Calu3 (cell line): ENCODE data around the gene GPR89A. TPM values are rescaled to one million over a fixed set of nuclear protein-coding genes. Genes with fewer than 3 reads are reported as not detected.
"Not testable (repeated sequence)": the region's sequence is repeated elsewhere in the genome, so short reads cannot be mapped to it uniquely, and the experiment has no call there.

Experiments
- BruUV-seq: library from RNA; stranded (reverse); fragments of 400-500 nt; replicated peaks from 2 replicates; lab custom pipeline; 2021; lab: Mats Ljungman, UMichigan
- CTCF ChIA-PET: fragments of 300-600 bp; sonication (Branson Sonifier 250); formaldehyde crosslinking; loops from one replicate; lab custom pipeline; 2022; ENCODE audit warnings: antibody characterized with exemption; lab: Charles Lee
- DNase-seq: peaks from one replicate; pipeline ENCODE4 v3.0.0; 2022
- H3K27ac Mint-ChIP-seq: one replicate; pipeline ENCODE4 v1.8.0; 2022; ENCODE audit warnings: mixed read lengths; ENCODE audit not compliant: unreplicated experiment
- H3K27me3 Mint-ChIP-seq: one replicate; pipeline ENCODE4 v1.8.0; 2022; ENCODE audit warnings: mixed read lengths; ENCODE audit not compliant: unreplicated experiment
- H3K36me3 Mint-ChIP-seq: one replicate; pipeline ENCODE4 v1.8.0; 2022; ENCODE audit warnings: mild to moderate bottlenecking, moderate library complexity, mixed read lengths; ENCODE audit not compliant: insufficient read depth, unreplicated experiment
- H3K4me1 Mint-ChIP-seq: one replicate; pipeline ENCODE4 v1.8.0; 2022; ENCODE audit warnings: mild to moderate bottlenecking, low read depth, mixed read lengths; ENCODE audit not compliant: unreplicated experiment
- H3K4me3 Mint-ChIP-seq: one replicate; pipeline ENCODE4 v1.8.0; 2022; ENCODE audit warnings: mild to moderate bottlenecking, low read depth, moderate library complexity, mixed read lengths; ENCODE audit not compliant: unreplicated experiment
- H3K9me3 Mint-ChIP-seq: one replicate; pipeline ENCODE4 v1.8.0; 2022; ENCODE audit warnings: low read depth, mixed read lengths; ENCODE audit not compliant: unreplicated experiment
- intact Hi-C: fragments of 100-400 bp; cut with micrococcal nuclease; formaldehyde crosslinking; loops from one replicate; pipeline ENCODE4 v1.10.0; 2022; ENCODE audit not compliant: unreplicated experiment
- total RNA-seq: library from RNA; stranded (reverse); gene quantifications from 2 replicates; pipeline ENCODE4 v1.2.3, GENCODE V29; 2022
- TF ChIP-seq, protein P1 (sequence below): fragments of 200-600 bp; IDR thresholded peaks from one replicate; pipeline ENCODE4 v1.8.0; 2022; ENCODE audit warnings: antibody characterized with exemption; ENCODE audit not compliant: unreplicated experiment

Gene GPR89A
- total RNA-seq, 1 experiment from 2014 or later, result 37.6 TPM

DNA sequence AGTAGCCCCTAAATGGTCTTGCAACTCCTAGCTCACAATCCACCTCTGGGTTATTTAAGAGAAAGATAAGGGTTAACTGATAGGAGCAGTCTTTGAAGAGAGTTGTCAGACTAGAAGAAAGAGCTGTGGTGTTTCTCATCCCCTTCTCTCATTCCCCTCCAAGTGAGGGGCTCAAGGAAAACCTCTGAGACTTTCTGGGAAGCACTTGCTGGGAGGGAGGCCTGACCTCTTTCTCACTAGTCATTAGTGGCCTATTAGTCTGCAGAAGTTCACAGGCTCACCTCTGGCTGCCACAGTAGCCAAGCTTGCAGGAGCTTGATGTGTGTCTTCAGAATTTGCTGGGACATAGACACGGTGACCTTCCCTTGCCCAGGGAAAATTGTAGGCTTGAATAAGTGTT is 6.2 kb upstream of the GPR89A start:
- H3K4me3 Mint-ChIP-seq, result no peak overlapping the region
- H3K9me3 Mint-ChIP-seq, result no peaks in the 10 kb centered on the region
- CTCF ChIA-PET, result no interaction called here
- intact Hi-C loops, result no loop called here
- no peaks in the 10 kb centered on the region for H3K36me3 Mint-ChIP-seq
- DNase-seq, result no peak
- H3K4me1 Mint-ChIP-seq, result no peaks in the 10 kb centered on the region
- BruUV-seq, result no TSS peak
- H3K27me3 Mint-ChIP-seq, result peaks cover 2% of the 10 kb centered on the region
- H3K27ac Mint-ChIP-seq, result no peak overlapping the region
- TF ChIP-seq, protein P1, sequence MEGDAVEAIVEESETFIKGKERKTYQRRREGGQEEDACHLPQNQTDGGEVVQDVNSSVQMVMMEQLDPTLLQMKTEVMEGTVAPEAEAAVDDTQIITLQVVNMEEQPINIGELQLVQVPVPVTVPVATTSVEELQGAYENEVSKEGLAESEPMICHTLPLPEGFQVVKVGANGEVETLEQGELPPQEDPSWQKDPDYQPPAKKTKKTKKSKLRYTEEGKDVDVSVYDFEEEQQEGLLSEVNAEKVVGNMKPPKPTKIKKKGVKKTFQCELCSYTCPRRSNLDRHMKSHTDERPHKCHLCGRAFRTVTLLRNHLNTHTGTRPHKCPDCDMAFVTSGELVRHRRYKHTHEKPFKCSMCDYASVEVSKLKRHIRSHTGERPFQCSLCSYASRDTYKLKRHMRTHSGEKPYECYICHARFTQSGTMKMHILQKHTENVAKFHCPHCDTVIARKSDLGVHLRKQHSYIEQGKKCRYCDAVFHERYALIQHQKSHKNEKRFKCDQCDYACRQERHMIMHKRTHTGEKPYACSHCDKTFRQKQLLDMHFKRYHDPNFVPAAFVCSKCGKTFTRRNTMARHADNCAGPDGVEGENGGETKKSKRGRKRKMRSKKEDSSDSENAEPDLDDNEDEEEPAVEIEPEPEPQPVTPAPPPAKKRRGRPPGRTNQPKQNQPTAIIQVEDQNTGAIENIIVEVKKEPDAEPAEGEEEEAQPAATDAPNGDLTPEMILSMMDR, result no peak

DNA sequence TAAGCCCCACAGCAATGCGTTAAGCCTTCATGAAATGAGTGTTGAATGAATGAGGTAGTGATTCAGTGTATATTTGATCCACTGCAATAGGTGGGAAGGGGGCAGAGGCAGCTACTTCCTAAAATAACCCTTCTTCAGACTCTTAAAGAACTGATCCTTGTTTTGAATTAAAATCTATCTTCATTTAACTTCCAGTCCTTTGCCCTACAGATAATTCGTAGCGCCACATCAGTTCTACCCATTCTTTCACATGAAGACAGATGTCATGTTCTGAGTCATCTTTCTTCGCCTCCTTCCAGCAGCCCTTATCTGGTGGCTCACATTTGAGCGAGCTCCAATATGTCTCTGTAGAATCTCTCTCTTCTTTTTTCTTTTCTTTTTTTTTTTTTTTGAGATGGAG is 948 bp upstream of the GPR89A start:
- CTCF ChIA-PET, H3K4me3 Mint-ChIP-seq, H3K27ac Mint-ChIP-seq, H3K9me3 Mint-ChIP-seq, H3K27me3 Mint-ChIP-seq, BruUV-seq, intact Hi-C loops, DNase-seq: not testable (repeated sequence)
- peaks cover 14% of the 10 kb centered on the region for H3K36me3 Mint-ChIP-seq
- H3K4me1 Mint-ChIP-seq, result peaks cover 14% of the 10 kb centered on the region

DNA sequence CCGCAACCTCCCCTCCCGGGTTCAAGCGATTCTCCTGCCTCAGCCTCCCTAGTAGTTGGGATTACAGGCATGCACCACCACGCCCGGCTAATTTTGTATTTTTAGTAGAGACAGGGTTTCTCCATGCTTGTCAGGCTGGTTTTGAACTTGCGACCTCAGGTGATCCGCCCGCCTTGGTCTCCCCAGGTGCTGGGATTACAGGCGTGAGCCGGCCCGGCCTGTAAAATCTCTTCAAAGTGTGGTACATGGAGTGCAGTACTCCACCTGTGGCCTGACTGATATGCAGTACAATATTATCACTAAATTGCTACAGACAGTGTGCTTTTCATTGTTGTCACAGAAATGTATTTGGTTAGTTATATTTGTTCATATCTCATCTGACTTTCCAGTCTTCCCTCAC is 499 bp upstream of the GPR89A start:
- CTCF ChIA-PET, H3K4me3 Mint-ChIP-seq, intact Hi-C loops, H3K9me3 Mint-ChIP-seq, H3K27me3 Mint-ChIP-seq, H3K27ac Mint-ChIP-seq, BruUV-seq, DNase-seq: not testable (repeated sequence)
- Mint-ChIP-seq H3K36me3 (peaks cover 14% of the 10 kb centered on the region), H3K4me1 (peaks cover 14% of the 10 kb centered on the region)

DNA sequence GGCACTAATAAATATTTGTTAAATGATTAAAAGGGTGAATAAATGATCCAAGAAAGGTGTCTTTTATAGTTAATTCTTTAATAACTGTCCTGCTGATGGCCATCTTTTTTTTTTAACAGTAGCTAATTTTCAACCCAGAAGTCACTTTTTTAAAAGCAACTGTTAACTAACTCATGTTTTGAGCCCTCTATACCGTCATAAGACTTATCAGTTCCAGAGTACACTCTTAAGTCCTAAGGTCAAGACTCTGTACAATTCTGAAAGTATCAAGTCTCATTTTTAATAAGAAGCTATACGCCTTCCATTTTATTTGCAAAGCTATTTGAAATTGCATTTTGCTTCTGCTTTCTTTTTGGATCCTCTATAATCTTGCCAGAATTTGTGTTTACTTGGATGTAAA is 3.0 kb downstream of the GPR89A start:
- peaks cover 14% of the 10 kb centered on the region for H3K36me3 Mint-ChIP-seq
- H3K27me3 Mint-ChIP-seq, BruUV-seq, DNase-seq, H3K4me3 Mint-ChIP-seq, intact Hi-C loops, H3K27ac Mint-ChIP-seq, H3K9me3 Mint-ChIP-seq: not testable (repeated sequence)
- peaks cover 14% of the 10 kb centered on the region for H3K4me1 Mint-ChIP-seq
- CTCF ChIA-PET, result interaction anchor here (0.6 kb wide), 1 partner anchor 430 kb away, joined by 3 read pairs; no protein-coding TSS in a partner anchor

DNA sequence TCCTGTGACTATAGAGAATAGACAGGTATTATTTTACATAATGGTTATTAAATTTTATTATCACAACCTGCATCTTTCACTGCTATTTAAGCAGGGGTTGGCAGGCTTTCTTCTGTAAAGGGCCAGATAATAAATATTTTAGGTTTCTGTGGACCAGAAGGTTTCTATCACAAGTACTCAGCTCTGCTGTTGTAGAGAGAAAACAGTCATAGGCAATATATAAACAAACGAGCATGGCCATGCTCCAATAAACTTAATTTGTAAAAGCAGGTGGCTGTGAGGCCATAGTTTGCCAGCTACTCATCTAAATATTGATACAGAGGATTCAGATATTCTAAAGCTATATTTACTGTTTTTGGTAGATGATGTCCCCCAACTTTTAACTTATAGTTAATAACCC is 12.3 kb downstream of the GPR89A start:
- BruUV-seq, intact Hi-C loops, H3K36me3 Mint-ChIP-seq, H3K9me3 Mint-ChIP-seq, H3K27me3 Mint-ChIP-seq, DNase-seq, H3K4me1 Mint-ChIP-seq, H3K27ac Mint-ChIP-seq, H3K4me3 Mint-ChIP-seq, CTCF ChIA-PET: not testable (repeated sequence)

DNA sequence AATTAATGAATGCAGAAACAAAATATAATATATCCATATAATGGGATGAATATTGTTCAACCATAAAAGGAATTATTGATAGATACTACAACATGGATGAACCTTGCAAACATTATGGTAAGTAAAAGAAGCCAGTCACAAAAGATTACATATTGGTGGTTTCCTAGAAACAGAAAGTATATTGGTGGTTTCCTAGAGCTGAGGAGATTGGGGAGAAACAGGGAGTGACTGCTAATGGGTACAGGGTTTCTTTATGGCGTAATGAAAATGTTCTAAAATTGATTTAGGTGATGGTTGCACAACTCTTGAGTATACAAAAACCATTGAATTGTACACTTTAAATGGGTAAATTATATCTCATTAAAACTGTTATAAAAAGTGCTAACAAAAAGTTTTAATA is 14.4 kb downstream of the GPR89A start:
- intact Hi-C loops, H3K9me3 Mint-ChIP-seq, BruUV-seq, H3K4me1 Mint-ChIP-seq, DNase-seq, H3K4me3 Mint-ChIP-seq, H3K27me3 Mint-ChIP-seq, H3K36me3 Mint-ChIP-seq, H3K27ac Mint-ChIP-seq, CTCF ChIA-PET: not testable (repeated sequence)

DNA sequence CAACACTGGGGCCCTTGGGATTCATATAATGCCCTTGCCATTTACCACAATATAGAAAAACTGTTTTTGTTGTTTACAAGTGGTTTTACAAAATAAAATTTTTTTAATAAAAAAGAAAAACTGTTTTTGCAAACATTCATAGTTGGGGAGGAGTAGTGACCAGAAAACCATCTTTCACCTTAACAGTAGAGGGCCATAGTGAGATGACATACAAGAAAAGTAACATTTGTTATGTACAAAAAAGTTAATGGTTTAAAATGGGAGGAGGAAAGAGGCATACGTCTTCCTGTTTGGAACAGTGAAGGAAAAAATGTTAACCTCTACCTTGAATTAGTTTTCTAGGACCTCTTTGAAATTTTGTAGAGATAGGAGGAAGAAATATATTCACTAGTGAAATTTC is 28.4 kb downstream of the GPR89A start:
- H3K4me3 Mint-ChIP-seq, H3K36me3 Mint-ChIP-seq, intact Hi-C loops, BruUV-seq, H3K4me1 Mint-ChIP-seq, H3K9me3 Mint-ChIP-seq, CTCF ChIA-PET, DNase-seq, H3K27ac Mint-ChIP-seq, H3K27me3 Mint-ChIP-seq: not testable (repeated sequence)

DNA sequence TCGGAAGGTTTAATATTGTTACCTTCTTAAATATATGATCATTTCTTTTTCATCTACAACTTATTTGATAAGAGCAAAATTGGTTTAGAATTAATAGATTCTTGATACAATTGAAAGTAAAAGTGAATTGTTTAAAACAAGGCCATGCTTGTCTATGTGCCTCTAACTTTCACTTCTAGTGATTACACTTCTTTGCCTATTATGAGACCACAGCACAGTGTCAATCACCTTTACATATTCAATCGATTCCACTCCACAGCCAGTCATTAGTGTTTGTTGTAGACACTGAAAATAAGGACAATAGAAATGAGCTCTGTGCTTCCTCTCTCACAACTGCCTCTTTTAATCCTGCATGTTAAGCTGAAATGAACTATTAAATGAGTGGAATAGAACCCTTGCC is 34.1 kb downstream of the GPR89A start:
- H3K27ac Mint-ChIP-seq, DNase-seq, BruUV-seq, H3K27me3 Mint-ChIP-seq, intact Hi-C loops, H3K4me1 Mint-ChIP-seq, H3K9me3 Mint-ChIP-seq, H3K4me3 Mint-ChIP-seq, H3K36me3 Mint-ChIP-seq, CTCF ChIA-PET: not testable (repeated sequence)

DNA sequence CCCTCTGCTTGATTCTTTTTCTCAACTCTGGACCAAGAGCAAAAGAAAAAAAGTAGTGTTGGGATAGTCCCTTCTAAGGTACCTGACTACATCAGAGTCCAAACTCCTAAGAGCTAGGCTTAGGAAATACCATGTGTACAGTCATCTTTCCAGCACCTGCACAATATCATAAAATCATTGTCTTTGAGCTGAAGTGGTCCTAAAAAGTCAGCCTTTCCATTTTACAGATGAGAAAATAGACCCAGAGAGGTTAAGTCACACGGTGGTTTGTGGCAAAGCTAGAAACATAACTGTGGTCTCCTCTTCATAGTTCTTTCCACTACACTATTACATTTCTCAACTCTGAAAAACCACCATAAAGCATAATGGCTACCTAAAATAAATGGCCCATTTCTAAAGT is 36.2 kb downstream of the GPR89A start:
- BruUV-seq, H3K27ac Mint-ChIP-seq, DNase-seq, CTCF ChIA-PET, H3K27me3 Mint-ChIP-seq, H3K36me3 Mint-ChIP-seq, H3K9me3 Mint-ChIP-seq, intact Hi-C loops, H3K4me1 Mint-ChIP-seq, H3K4me3 Mint-ChIP-seq: not testable (repeated sequence)
